ENCODE results near the gene HNF4A. TPM values are rescaled to one million over a fixed set of nuclear protein-coding genes. Genes with fewer than 3 reads are reported as not detected.
A peak's percentile ranks its signal among the peaks of the same experiment; 100 is the strongest.
"Not testable (repeated sequence)": the region's sequence is repeated elsewhere in the genome, so short reads cannot be mapped to it uniquely, and the experiment has no call there.

Gene HNF4A
- not detected for polyA plus RNA-seq (2013, experiment 1 of 4)
- 0.04 TPM for polyA plus RNA-seq (2013, experiment 2 of 4)
- not detected for polyA plus RNA-seq (2013, experiment 3 of 4)
- 0.20 TPM for polyA plus RNA-seq (2013, experiment 4 of 4)

- Histone ChIP-seq H3K27ac (ENCODE audit: insufficient read depth, low read depth, low read length, poor library complexity, severe bottlenecking) (no peak within 1 kb of the TSS), H3K36me3 (ENCODE audit: control insufficient read depth, insufficient read depth, low read length) (no peaks in the 10 kb centered on the region), H3K9me3 (ENCODE audit: control insufficient read depth, low read length) (no peaks in the 10 kb centered on the region), H3K27me3 (ENCODE audit: control insufficient read depth, insufficient read depth, low read length, poor library complexity, severe bottlenecking) (no peaks in the 10 kb centered on the region), H3K4me1 (ENCODE audit: control insufficient read depth, insufficient read depth, low read length) (peaks cover 21% of the 10 kb centered on the region), H3K4me3 (ENCODE audit: insufficient read depth, low read depth, low read length) (no peak within 1 kb of the TSS)
- 93% methylated on average over 40 of the region's 40 CpGs for WGBS, 2 experiments
These were observed at the start of gene HNF4A for GRCh38 chr20:44355498-44356352. HNF4A (plus strand) TSS chr20:44355699; CDS start chr20:44355805, 106 bp downstream.

GRCh38 chr20:44306927-44307326 is 48.6 kb upstream of the HNF4A start:
- Histone ChIP-seq H3K9me3 (ENCODE audit: control insufficient read depth, low read length) (no peaks in the 10 kb centered on the region), H3K36me3 (ENCODE audit: control insufficient read depth, insufficient read depth, low read length) (no peaks in the 10 kb centered on the region), H3K27ac (ENCODE audit: insufficient read depth, low read depth, low read length, poor library complexity, severe bottlenecking) (no peak overlapping the region), H3K4me3 (ENCODE audit: insufficient read depth, low read depth, low read length) (no peak overlapping the region), H3K4me1 (ENCODE audit: control insufficient read depth, insufficient read depth, low read length) (no peaks in the 10 kb centered on the region), H3K27me3 (ENCODE audit: control insufficient read depth, insufficient read depth, low read length, poor library complexity, severe bottlenecking) (peaks cover 5% of the 10 kb centered on the region)
- WGBS, 2 experiments, result 93 to 95% methylated on average over 9 of the region's 9 CpGs

- Histone ChIP-seq H3K9me3 (ENCODE audit: control insufficient read depth, low read length) (no peaks in the 10 kb centered on the region), H3K4me3 (ENCODE audit: insufficient read depth, low read depth, low read length) (peak overlapping the region; percentile 85), H3K36me3 (ENCODE audit: control insufficient read depth, insufficient read depth, low read length) (no peaks in the 10 kb centered on the region), H3K4me1 (ENCODE audit: control insufficient read depth, insufficient read depth, low read length) (no peaks in the 10 kb centered on the region), H3K27ac (ENCODE audit: insufficient read depth, low read depth, low read length, poor library complexity, severe bottlenecking) (no peak overlapping the region), H3K27me3 (ENCODE audit: control insufficient read depth, insufficient read depth, low read length, poor library complexity, severe bottlenecking) (peaks cover 11% of the 10 kb centered on the region)
- 44 to 49% methylated on average over 17 of the region's 17 CpGs for WGBS, 2 experiments
These were observed 45.5 kb upstream of the HNF4A start for GRCh38 chr20:44309763-44310663.

- WGBS, 2 experiments, result 2 to 3% methylated on average over 69 to 70 of the region's 70 CpGs
- Histone ChIP-seq H3K27me3 (ENCODE audit: control insufficient read depth, insufficient read depth, low read length, poor library complexity, severe bottlenecking) (peaks cover 11% of the 10 kb centered on the region), H3K4me3 (ENCODE audit: insufficient read depth, low read depth, low read length) (peak within 1 kb of the TSS; percentile 85), H3K36me3 (ENCODE audit: control insufficient read depth, insufficient read depth, low read length) (no peaks in the 10 kb centered on the region), H3K9me3 (ENCODE audit: control insufficient read depth, low read length) (no peaks in the 10 kb centered on the region), H3K4me1 (ENCODE audit: control insufficient read depth, insufficient read depth, low read length) (no peaks in the 10 kb centered on the region), H3K27ac (ENCODE audit: insufficient read depth, low read depth, low read length, poor library complexity, severe bottlenecking) (no peak within 1 kb of the TSS)
These were observed 44.5 kb upstream of the HNF4A start, which contains the start of gene FITM2 for GRCh38 chr20:44310664-44311639. FITM2 (minus strand) TSS chr20:44311202; CDS start chr20:44311148, 54 bp downstream.

GRCh38 chr20:44314870-44315269 is 40.6 kb upstream of the HNF4A start:
- no peak overlapping the region for H3K4me3 ChIP-seq (ENCODE audit: insufficient read depth, low read depth, low read length)
- no peaks in the 10 kb centered on the region for H3K36me3 ChIP-seq (ENCODE audit: control insufficient read depth, insufficient read depth, low read length)
- no peaks in the 10 kb centered on the region for H3K9me3 ChIP-seq (ENCODE audit: control insufficient read depth, low read length)
- no peaks in the 10 kb centered on the region for H3K4me1 ChIP-seq (ENCODE audit: control insufficient read depth, insufficient read depth, low read length)
- H3K27ac ChIP-seq (ENCODE audit: insufficient read depth, low read depth, low read length, poor library complexity, severe bottlenecking), result no peak overlapping the region
- H3K27me3 ChIP-seq (ENCODE audit: control insufficient read depth, insufficient read depth, low read length, poor library complexity, severe bottlenecking), result peaks cover 11% of the 10 kb centered on the region

- Histone ChIP-seq H3K27me3 (ENCODE audit: control insufficient read depth, insufficient read depth, low read length, poor library complexity, severe bottlenecking) (no peaks in the 10 kb centered on the region), H3K4me3 (ENCODE audit: insufficient read depth, low read depth, low read length) (no peak overlapping the region), H3K27ac (ENCODE audit: insufficient read depth, low read depth, low read length, poor library complexity, severe bottlenecking) (no peak overlapping the region), H3K36me3 (ENCODE audit: control insufficient read depth, insufficient read depth, low read length) (no peaks in the 10 kb centered on the region), H3K4me1 (ENCODE audit: control insufficient read depth, insufficient read depth, low read length) (no peaks in the 10 kb centered on the region), H3K9me3 (ENCODE audit: control insufficient read depth, low read length) (no peaks in the 10 kb centered on the region)
- 90% methylated on average over 2 of the region's 2 CpGs for WGBS, 2 experiments
These were observed 35.6 kb upstream of the HNF4A start for GRCh38 chr20:44319839-44320422.

GRCh38 chr20:44324343-44324742 is 31.2 kb upstream of the HNF4A start:
- WGBS, 2 experiments, result 0% methylated on average over 1 of the region's 1 CpG
- H3K4me1 ChIP-seq (ENCODE audit: control insufficient read depth, insufficient read depth, low read length), result peaks cover 5% of the 10 kb centered on the region
- H3K36me3 ChIP-seq (ENCODE audit: control insufficient read depth, insufficient read depth, low read length), result no peaks in the 10 kb centered on the region
- peak overlapping the region; percentile 64 for H3K27ac ChIP-seq (ENCODE audit: insufficient read depth, low read depth, low read length, poor library complexity, severe bottlenecking)
- H3K27me3 ChIP-seq (ENCODE audit: control insufficient read depth, insufficient read depth, low read length, poor library complexity, severe bottlenecking), result peaks cover 5% of the 10 kb centered on the region
- no peaks in the 10 kb centered on the region for H3K9me3 ChIP-seq (ENCODE audit: control insufficient read depth, low read length)
- no peak overlapping the region for H3K4me3 ChIP-seq (ENCODE audit: insufficient read depth, low read depth, low read length)

- H3K36me3 ChIP-seq (ENCODE audit: control insufficient read depth, insufficient read depth, low read length), result no peaks in the 10 kb centered on the region
- 15 to 20% methylated on average over 49 to 50 of the region's 50 CpGs for WGBS, 2 experiments
- H3K4me3 ChIP-seq (ENCODE audit: insufficient read depth, low read depth, low read length), result no peak overlapping the region
- peaks cover 5% of the 10 kb centered on the region for H3K27me3 ChIP-seq (ENCODE audit: control insufficient read depth, insufficient read depth, low read length, poor library complexity, severe bottlenecking)
- no peaks in the 10 kb centered on the region for H3K9me3 ChIP-seq (ENCODE audit: control insufficient read depth, low read length)
- no peak overlapping the region for H3K27ac ChIP-seq (ENCODE audit: insufficient read depth, low read depth, low read length, poor library complexity, severe bottlenecking)
- H3K4me1 ChIP-seq (ENCODE audit: control insufficient read depth, insufficient read depth, low read length), result peaks cover 5% of the 10 kb centered on the region
These were observed 28.9 kb upstream of the HNF4A start for GRCh38 chr20:44326391-44327159.

- H3K4me1 ChIP-seq (ENCODE audit: control insufficient read depth, insufficient read depth, low read length); H3K36me3 ChIP-seq (ENCODE audit: control insufficient read depth, insufficient read depth, low read length); H3K27ac ChIP-seq (ENCODE audit: insufficient read depth, low read depth, low read length, poor library complexity, severe bottlenecking); H3K27me3 ChIP-seq (ENCODE audit: control insufficient read depth, insufficient read depth, low read length, poor library complexity, severe bottlenecking); H3K9me3 ChIP-seq (ENCODE audit: control insufficient read depth, low read length); H3K4me3 ChIP-seq (ENCODE audit: insufficient read depth, low read depth, low read length): not testable (repeated sequence)
- 90 to 92% methylated on average over 7 of the region's 7 CpGs for WGBS, 2 experiments
These were observed 27.8 kb upstream of the HNF4A start for GRCh38 chr20:44327748-44328147.
